CD8-positive, alpha-beta memory T cell (primary cell): ENCODE results near the gene CISTR. TPM values are rescaled to one million over a fixed set of nuclear protein-coding genes. Genes with fewer than 3 reads are reported as not detected.

Source experiments
- CTCF ChIA-PET: fragments of 350-600 bp; sonication (Branson Sonifier 250); formaldehyde crosslinking; loops from one replicate; lab custom pipeline; 2021; ENCODE audit warnings: antibody characterized with exemption; lab: Charles Lee
- POLR2A ChIA-PET: fragments of 350-600 bp; sonication (Branson Sonifier 250); formaldehyde crosslinking; loops from one replicate; lab custom pipeline; 2021; ENCODE audit warnings: antibody characterized with exemption; lab: Charles Lee
- DNase-seq, 5 donors: peaks; one replicate each; pipeline versions ENCODE4 v3.0.0 to v3.0.0-alpha.2; 2020 to 2022; ENCODE audit warnings: mixed read lengths in 1 of 5
- H3K27ac ChIP-seq: one replicate; pipeline ENCODE4 v1.7.0; 2013; ENCODE audit warnings: low read depth, mild to moderate bottlenecking, low read length, moderate library complexity
- H3K27me3 ChIP-seq: 2 replicates; pipeline ENCODE4 v1.7.0; 2013; ENCODE audit warnings: low read length, mild to moderate bottlenecking; ENCODE audit not compliant: insufficient read depth, poor library complexity, severe bottlenecking
- H3K36me3 ChIP-seq: 2 replicates; pipeline ENCODE4 v1.7.0; 2013; ENCODE audit warnings: mild to moderate bottlenecking, low read length, moderate library complexity; ENCODE audit not compliant: insufficient read depth
- H3K4me1 ChIP-seq: 2 replicates; pipeline ENCODE4 v1.7.0; 2013; ENCODE audit warnings: mild to moderate bottlenecking, low read length, moderate library complexity; ENCODE audit not compliant: insufficient read depth
- H3K4me3 ChIP-seq: 2 replicates; pipeline ENCODE4 v1.7.0; 2013; ENCODE audit warnings: mild to moderate bottlenecking, low read length
- H3K9me3 ChIP-seq: 2 replicates; pipeline ENCODE4 v1.7.0; 2013; ENCODE audit warnings: mild to moderate bottlenecking, low read length
- H3K27ac Mint-ChIP-seq, 8 donors: one replicate each; pipeline ENCODE4 v1.8.0; 2020 to 2021; ENCODE audit warnings: mixed read lengths in 8 of 8, mild to moderate bottlenecking in 6 of 8, inconsistent platforms in 3 of 8, moderate library complexity in 3 of 8
- H3K27me3 Mint-ChIP-seq, 2 donors: one replicate each; pipeline ENCODE4 v1.8.0; 2020 to 2021; ENCODE audit warnings: mixed read lengths in 2 of 2, mild to moderate bottlenecking in 1 of 2, moderate library complexity in 1 of 2
- H3K36me3 Mint-ChIP-seq, 3 donors: one replicate each; pipeline ENCODE4 v1.8.0; 2020 to 2021; ENCODE audit warnings: mixed read lengths in 3 of 3, inconsistent platforms in 1 of 3, mild to moderate bottlenecking in 1 of 3
- H3K4me1 Mint-ChIP-seq, 3 donors: one replicate each; pipeline ENCODE4 v1.8.0; 2020 to 2021; ENCODE audit warnings: mixed read lengths in 3 of 3, inconsistent platforms in 1 of 3, mild to moderate bottlenecking in 1 of 3
- H3K4me3 Mint-ChIP-seq, 7 donors: one replicate each; pipeline ENCODE4 v1.8.0; 2020 to 2021; ENCODE audit warnings: mixed read lengths in 7 of 7, mild to moderate bottlenecking in 6 of 7, moderate library complexity in 4 of 7, inconsistent platforms in 2 of 7
- H3K9me3 Mint-ChIP-seq, 5 donors: one replicate each; pipeline ENCODE4 v1.8.0; 2020 to 2022; ENCODE audit warnings: mixed read lengths in 5 of 5, mild to moderate bottlenecking in 3 of 5, moderate library complexity in 2 of 5, inconsistent platforms in 1 of 5
- polyA plus RNA-seq: library from polyadenylated mRNA; unstranded; fragments of 300-500 nt; fragmentation: Illumina TruSeq; gene quantifications from one replicate; pipeline ENCODE4 v1.2.3, GENCODE V29; 2021
- total RNA-seq, 2 experiments: library from RNA; stranded (reverse); gene quantifications; one replicate each; pipeline ENCODE4 v1.2.3, GENCODE V29; 2021

CISTR gene
- total and polyA plus RNA-seq, 3 experiments from 2014 or later = not detected

GRCh38 chr12:53747095-53747494 is 4.7 kb downstream of the CISTR start:
- Mint-ChIP-seq H3K27ac (no peak overlapping the region), H3K4me1 (peaks cover 5 to 7% (median 6%) of the 10 kb centered on the region in 3 donors), H3K36me3 (no peaks in the 10 kb centered on the region), H3K9me3 (no peaks in the 10 kb centered on the region), H3K27me3 (peaks cover 19 to 56% of the 10 kb centered on the region in 2 donors), H3K4me3 (peak overlapping the region; percentile 17 to 66 (median 51))
- Histone ChIP-seq H3K9me3 (no peaks in the 10 kb centered on the region), H3K36me3 (no peaks in the 10 kb centered on the region), H3K4me3 (no peak overlapping the region), H3K27ac (no peak overlapping the region), H3K4me1 (peaks cover 17% of the 10 kb centered on the region), H3K27me3 (peaks cover 37% of the 10 kb centered on the region)
- ChIA-PET CTCF (interaction anchor here (0.6 to 18.1 kb wide), 18 partner anchors 12 to 442 kb away, joined by 3 to 269 read pairs (median 8); partner anchors contain the start of genes ATP5MC2, CALCOCO1 and SMUG1), POLR2A (interaction anchor here (0.9 to 1.4 kb wide), 2 partner anchors 10 kb away, joined by 3 to 7 read pairs; no protein-coding TSS in a partner anchor)
- no peak for DNase-seq

- H3K4me3 Mint-ChIP-seq = peak overlapping the region; percentile 17 to 66 (median 51)
- Histone ChIP-seq H3K27me3 (peaks cover 37% of the 10 kb centered on the region), H3K36me3 (no peaks in the 10 kb centered on the region), H3K27ac (no peak overlapping the region), H3K9me3 (no peaks in the 10 kb centered on the region), H3K4me1 (peaks cover 17% of the 10 kb centered on the region), H3K4me3 (no peak overlapping the region)
- no peaks in the 10 kb centered on the region for H3K9me3 Mint-ChIP-seq
- peak overlapping the region in 2 of 8 donors; percentile 13 to 70 for H3K27ac Mint-ChIP-seq
- H3K4me1 Mint-ChIP-seq = peaks cover 5 to 7% (median 6%) of the 10 kb centered on the region in 3 donors
- DNase-seq = peak; percentile 82 to 91 (median 86)
- ChIA-PET CTCF (interaction anchor here (0.6 to 18.1 kb wide), 23 partner anchors 12 to 459 kb away, joined by 3 to 269 read pairs (median 4); partner anchors contain the start of genes ATF7, ATP5MC2, CALCOCO1 and SMUG1), POLR2A (interaction anchor here (0.9 to 1.4 kb wide), 2 partner anchors 9 to 11 kb away, joined by 3 to 7 read pairs; no protein-coding TSS in a partner anchor)
- H3K36me3 Mint-ChIP-seq = no peaks in the 10 kb centered on the region
- H3K27me3 Mint-ChIP-seq = peaks cover 19 to 57% of the 10 kb centered on the region in 2 donors
Observed at GRCh38 chr12:53746592-53747092, 5.1 kb downstream of the CISTR start.

DNA sequence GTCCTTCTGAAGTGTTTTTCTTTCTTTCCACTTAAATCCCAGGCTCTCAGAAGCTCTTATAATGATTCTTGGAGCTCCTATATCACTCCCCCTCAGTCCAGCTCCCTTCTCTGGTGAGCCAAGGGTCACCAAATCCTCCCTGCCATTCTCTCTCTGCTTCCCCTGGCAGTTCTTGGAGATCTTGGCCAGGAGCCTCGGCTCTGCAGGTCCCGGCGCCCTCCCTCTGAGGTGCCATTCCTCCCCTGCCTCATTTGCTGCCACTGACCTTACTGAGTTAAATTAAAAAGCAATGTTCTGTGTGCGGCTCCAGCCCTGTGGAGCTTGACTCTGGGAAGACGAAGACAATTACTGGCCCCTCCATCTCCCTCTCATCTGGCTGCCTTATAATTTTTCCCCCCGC is 7.0 kb downstream of the CISTR start:
- DNase-seq = no peak
- H3K36me3 ChIP-seq = no peaks in the 10 kb centered on the region
- POLR2A ChIA-PET = no interaction called here
- Mint-ChIP-seq H3K36me3 (no peaks in the 10 kb centered on the region), H3K4me3 (no peak overlapping the region), H3K9me3 (no peaks in the 10 kb centered on the region), H3K27me3 (peaks cover 20 to 57% of the 10 kb centered on the region in 2 donors), H3K27ac (peak overlapping the region in 1 of 8 donors; percentile 9), H3K4me1 (peaks cover 5 to 7% (median 6%) of the 10 kb centered on the region in 3 donors)
- H3K27ac ChIP-seq = no peak overlapping the region
- CTCF ChIA-PET = interaction anchor here (2.0 to 18.1 kb wide), 6 partner anchors 14 to 65 kb away, joined by 6 to 269 read pairs (median 122); partner anchors contain the start of gene CALCOCO1
- no peaks in the 10 kb centered on the region for H3K9me3 ChIP-seq
- peaks cover 26% of the 10 kb centered on the region for H3K4me1 ChIP-seq
- H3K27me3 ChIP-seq = peaks cover 51% of the 10 kb centered on the region
- no peak overlapping the region for H3K4me3 ChIP-seq

- no peak overlapping the region for H3K4me3 Mint-ChIP-seq
Observed at GRCh38 chr12:53744130-53744441, 7.7 kb downstream of the CISTR start.

GRCh38 chr12:53743266-53744129 is 8.3 kb downstream of the CISTR start:
- no peak overlapping the region for H3K4me3 ChIP-seq
- POLR2A ChIA-PET = interaction anchor here (1.0 kb wide), 1 partner anchor 16 kb away, joined by 4 read pairs; the partner anchor contains the start of gene CALCOCO1
- peaks cover 7 to 17% (median 16%) of the 10 kb centered on the region in 3 donors for H3K4me1 Mint-ChIP-seq
- DNase-seq = peak; percentile 14 to 75 (median 59)
- H3K27me3 Mint-ChIP-seq = peaks cover 29 to 68% of the 10 kb centered on the region in 2 donors
- no peaks in the 10 kb centered on the region for H3K9me3 Mint-ChIP-seq
- H3K36me3 ChIP-seq = no peaks in the 10 kb centered on the region
- peaks cover 62% of the 10 kb centered on the region for H3K27me3 ChIP-seq
- H3K36me3 Mint-ChIP-seq = no peaks in the 10 kb centered on the region
- H3K27ac ChIP-seq = no peak overlapping the region
- H3K9me3 ChIP-seq = no peaks in the 10 kb centered on the region
- H3K4me3 Mint-ChIP-seq = peak overlapping the region in 5 of 7 donors; percentile 46 to 71 (median 66)
- H3K4me1 ChIP-seq = peaks cover 36% of the 10 kb centered on the region
- CTCF ChIA-PET = interaction anchor here (0.8 to 18.1 kb wide), 14 partner anchors 9 to 465 kb away, joined by 3 to 269 read pairs (median 10); partner anchors contain the start of genes ATP5MC2, CALCOCO1 and CISTR
- peak overlapping the region in 1 of 8 donors; percentile 6 for H3K27ac Mint-ChIP-seq

More at GRCh38 chr12:53744130-53744441, 7.7 kb downstream of the CISTR start:
- Mint-ChIP-seq H3K4me1 (peaks cover 7 to 12% (median 12%) of the 10 kb centered on the region in 3 donors), H3K36me3 (no peaks in the 10 kb centered on the region), H3K27me3 (peaks cover 26 to 63% of the 10 kb centered on the region in 2 donors), H3K9me3 (no peaks in the 10 kb centered on the region), H3K27ac (peak overlapping the region in 1 of 8 donors; percentile 77)
- Histone ChIP-seq H3K9me3 (no peaks in the 10 kb centered on the region), H3K4me1 (peaks cover 30% of the 10 kb centered on the region), H3K4me3 (no peak overlapping the region), H3K27ac (no peak overlapping the region), H3K27me3 (peaks cover 56% of the 10 kb centered on the region), H3K36me3 (no peaks in the 10 kb centered on the region)
- no peak for DNase-seq
- ChIA-PET POLR2A (interaction anchor here (1.0 kb wide), 1 partner anchor 17 kb away, joined by 4 read pairs; the partner anchor contains the start of gene CALCOCO1), CTCF (interaction anchor here (0.8 to 18.1 kb wide), 11 partner anchors 9 to 68 kb away, joined by 3 to 269 read pairs (median 15); partner anchors contain the start of genes ATP5MC2, CALCOCO1 and CISTR)

DNA sequence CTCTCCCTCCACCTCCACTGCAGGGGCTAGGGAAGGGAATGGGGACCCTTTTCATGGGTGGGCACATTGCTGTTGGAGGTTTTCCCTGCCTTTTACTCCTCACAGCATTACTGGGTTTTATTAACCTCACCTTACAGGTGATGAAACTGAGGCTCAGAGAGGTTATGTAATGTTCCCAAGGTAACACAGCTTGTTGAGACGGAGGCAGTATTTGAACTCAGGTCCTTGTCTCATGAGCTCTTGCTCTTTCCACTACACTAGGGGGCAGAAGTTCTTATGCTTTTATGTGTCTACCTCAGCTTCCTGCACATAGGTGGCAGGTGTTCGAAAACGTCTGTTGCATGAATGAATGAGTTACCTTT is 11.7 kb downstream of the CISTR start:
- POLR2A ChIA-PET = no interaction called here
- peaks cover 10 to 21% (median 20%) of the 10 kb centered on the region in 3 donors for H3K4me1 Mint-ChIP-seq

DNA sequence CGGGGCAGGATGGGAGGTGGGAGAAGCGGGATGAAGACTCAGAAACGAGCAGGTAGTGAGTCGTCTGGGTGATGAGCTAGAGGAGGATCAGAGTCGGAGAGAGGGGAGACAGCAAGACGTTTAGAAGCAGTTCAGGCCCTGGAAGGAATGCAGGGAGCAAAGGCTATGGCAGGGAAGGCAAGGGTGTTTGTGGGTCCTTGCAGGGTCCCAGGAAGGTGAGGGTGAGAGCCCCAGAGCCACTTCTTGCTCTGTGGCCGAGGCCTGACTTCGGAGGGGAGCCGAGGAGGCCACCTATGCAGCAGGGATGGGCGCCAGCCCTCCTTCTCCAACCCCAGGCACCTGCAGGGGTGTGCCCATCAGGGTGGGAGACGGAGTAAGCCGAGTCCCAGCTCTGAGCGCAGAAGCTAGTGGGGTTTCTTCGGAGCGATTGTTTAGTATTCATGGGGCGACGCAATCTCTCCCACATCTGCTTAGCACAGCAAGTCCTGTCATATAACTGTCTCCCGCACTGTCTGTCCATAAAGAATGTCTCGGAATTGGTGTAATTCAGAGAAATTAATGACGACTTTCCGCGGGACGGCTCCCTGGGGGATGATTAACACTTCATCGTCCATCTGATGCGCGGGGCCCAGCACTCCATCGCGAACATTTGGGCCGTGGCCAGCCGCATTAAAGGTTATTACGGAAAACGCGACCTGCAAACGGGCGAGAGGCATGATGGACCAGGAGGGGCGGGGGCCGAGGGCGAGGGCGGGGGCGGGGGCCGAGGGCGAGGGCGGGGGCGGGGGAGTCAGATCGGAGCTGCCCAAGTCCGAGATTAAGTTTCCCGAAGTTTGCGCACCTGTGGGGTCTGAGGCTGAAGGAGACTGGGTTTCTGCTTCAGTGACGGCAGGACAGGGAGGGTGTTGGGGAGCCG is 12.3 kb downstream of the CISTR start:
- Mint-ChIP-seq H3K4me1 (peaks cover 10 to 21% (median 20%) of the 10 kb centered on the region in 3 donors), H3K9me3 (no peaks in the 10 kb centered on the region), H3K27ac (peak overlapping the region in 2 of 8 donors; percentile 20 to 49), H3K4me3 (peak overlapping the region; percentile 19 to 82 (median 67)), H3K36me3 (no peaks in the 10 kb centered on the region), H3K27me3 (peaks cover 39 to 66% of the 10 kb centered on the region in 2 donors)
- H3K36me3 ChIP-seq = no peaks in the 10 kb centered on the region
- CTCF ChIA-PET = interaction anchor here (1.5 to 18.1 kb wide), 8 partner anchors 4 to 64 kb away, joined by 3 to 269 read pairs (median 6); partner anchors contain the start of genes ATP5MC2, CALCOCO1 and CISTR
- H3K9me3 ChIP-seq = no peaks in the 10 kb centered on the region
- peaks cover 55% of the 10 kb centered on the region for H3K27me3 ChIP-seq
- H3K27ac ChIP-seq = no peak overlapping the region
- peaks cover 23% of the 10 kb centered on the region for H3K4me1 ChIP-seq
- peak in 1 of 5 donors; percentile 6 for DNase-seq
- H3K4me3 ChIP-seq = peak overlapping the region; percentile 55
- POLR2A ChIA-PET = interaction anchor here (0.7 to 2.4 kb wide), 2 partner anchors 11 to 234 kb away, joined by 3 to 8 read pairs; partner anchors contain the start of gene CALCOCO1

More for the DNA sequence above, 11.7 kb downstream of the CISTR start:
- peaks cover 23% of the 10 kb centered on the region for H3K4me1 ChIP-seq
- Mint-ChIP-seq H3K27me3 (peaks cover 44 to 72% of the 10 kb centered on the region in 2 donors), H3K9me3 (no peaks in the 10 kb centered on the region), H3K27ac (no peak overlapping the region), H3K36me3 (no peaks in the 10 kb centered on the region), H3K4me3 (no peak overlapping the region)
- H3K4me3 ChIP-seq = no peak overlapping the region
- CTCF ChIA-PET = interaction anchor here (1.5 to 18.1 kb wide), 4 partner anchors 9 to 40 kb away, joined by 4 to 269 read pairs (median 122); partner anchors contain the start of genes CALCOCO1 and CISTR
- no peaks in the 10 kb centered on the region for H3K36me3 ChIP-seq
- H3K27me3 ChIP-seq = peaks cover 55% of the 10 kb centered on the region
- no peaks in the 10 kb centered on the region for H3K9me3 ChIP-seq
- DNase-seq = no peak
- H3K27ac ChIP-seq = no peak overlapping the region
